ENCODE results near the gene CFP.
"Not testable (repeated sequence)": the region's sequence is repeated elsewhere in the genome, so short reads cannot be mapped to it uniquely, and the experiment has no call there.

Gene CFP

DNA sequence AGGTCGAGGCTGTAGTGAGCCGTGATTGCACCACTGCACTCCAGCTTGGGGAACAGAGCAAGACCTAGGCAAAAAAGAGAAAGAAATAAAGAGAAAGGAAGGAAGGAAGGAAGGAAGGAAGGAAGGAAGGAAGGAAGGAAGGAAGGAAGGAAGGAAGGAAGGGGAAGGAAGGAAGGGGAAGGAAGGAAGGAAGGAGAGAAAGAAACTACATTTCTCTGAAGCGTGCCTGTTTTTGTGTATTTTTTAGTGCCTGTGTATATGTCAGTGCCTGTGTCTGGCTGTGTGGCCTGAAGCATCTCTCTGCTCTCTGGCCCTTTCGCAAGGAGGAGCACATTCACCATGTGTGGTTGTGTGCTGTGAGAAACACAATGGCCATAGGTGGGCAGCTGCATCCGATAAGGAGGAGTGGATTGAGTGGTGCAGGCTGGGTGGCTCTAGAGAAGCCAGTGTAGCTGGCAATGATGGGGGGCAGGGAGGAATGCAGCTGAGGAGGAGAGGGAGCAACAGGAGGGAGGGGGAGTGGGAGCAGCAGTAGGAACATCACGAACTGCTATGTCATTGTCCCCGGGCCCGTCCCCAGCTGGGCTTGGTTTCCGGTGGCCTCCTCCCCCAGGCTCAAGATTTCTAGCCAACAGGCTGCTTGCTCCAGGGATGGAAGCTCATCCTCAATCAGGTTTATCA is 21.5 kb downstream of the CFP start:
- in situ Hi-C loops (cut with MboI; ENCODE audit: low sequenced_read_pairs), result no loop called here

DNA sequence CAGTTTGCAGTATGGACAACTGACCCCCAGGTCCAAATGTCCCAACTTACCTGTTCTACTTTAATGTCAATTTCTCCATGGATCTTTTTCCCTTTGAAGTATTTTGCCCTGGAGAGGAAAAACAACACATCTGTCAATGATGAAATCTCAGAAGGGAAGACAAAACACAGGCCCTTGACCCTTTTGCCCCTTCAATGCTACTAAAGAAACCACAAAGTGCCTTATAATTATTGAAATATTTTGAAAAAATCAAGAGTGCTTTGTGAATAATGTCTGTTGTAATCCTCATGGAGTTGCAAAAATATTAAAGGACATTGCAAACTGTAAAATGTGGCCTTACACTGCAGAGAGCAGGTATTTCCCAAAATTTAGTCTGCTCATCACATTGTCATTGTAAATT is 22.6 kb downstream of the CFP start:
- in situ Hi-C loops (cut with MboI; ENCODE audit: low sequenced_read_pairs), result no loop called here

DNA sequence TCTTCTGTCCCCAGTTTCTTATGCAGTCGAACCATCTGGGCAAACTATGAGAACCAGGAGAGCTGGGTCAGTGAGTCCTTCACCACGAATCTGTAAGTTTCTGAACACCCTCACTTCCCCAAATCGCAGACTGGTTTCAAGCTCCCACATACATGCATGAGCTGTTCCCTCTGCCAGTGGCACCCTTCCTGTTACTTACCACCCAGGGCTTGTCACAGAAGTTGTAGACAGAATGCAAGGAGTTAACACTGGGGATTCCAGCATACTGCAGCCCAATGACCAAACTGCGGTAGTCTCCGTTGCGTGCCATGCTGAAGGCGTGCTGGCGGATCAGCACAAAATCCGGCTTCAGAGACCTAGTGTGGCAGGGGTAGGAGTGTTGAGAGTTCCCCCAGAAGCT is 24.7 kb downstream of the CFP start:
- in situ Hi-C loops (cut with MboI; ENCODE audit: low sequenced_read_pairs), result no loop called here

DNA sequence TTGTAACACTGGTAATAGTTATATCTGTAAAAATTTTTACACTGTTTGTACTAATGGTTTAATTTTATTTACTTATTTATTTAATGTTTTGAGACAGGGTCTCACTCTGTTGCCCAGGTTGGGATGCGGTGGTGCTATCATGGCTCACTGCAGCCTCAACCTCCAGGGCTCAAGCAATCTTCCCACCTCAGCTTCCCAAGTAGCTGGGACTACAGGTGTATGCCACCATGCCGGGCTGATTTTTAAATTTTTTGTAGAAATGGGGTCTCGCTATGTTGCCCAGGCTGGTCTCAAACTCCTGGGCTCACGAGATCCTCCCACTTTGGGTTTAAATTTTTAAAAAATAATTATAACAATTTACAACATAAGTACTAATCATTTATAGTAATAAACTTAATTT is 26.6 kb downstream of the CFP start:
- in situ Hi-C loops (cut with MboI; ENCODE audit: low sequenced_read_pairs), result not testable (repeated sequence)

DNA sequence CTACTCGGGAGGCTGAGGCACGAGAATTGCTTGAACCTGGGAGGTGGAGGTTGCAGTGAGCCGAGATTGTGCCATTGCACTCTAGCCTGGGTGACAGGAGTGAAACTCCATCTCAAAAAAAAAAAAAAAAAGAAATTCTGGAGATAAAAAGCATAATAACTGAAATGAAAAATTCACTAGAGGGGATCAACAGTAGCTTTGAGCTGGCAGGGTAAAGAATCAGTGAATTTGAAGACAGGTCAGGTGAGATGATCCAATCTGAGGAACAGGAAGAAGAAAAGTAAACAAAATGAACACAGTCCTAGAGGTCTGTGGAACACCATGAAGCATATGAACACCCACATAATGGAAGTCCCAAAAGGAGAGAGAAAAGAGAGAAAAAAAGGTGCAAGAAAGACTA is 32.5 kb downstream of the CFP start:
- in situ Hi-C loops (cut with MboI; ENCODE audit: low sequenced_read_pairs), result no loop called here

DNA sequence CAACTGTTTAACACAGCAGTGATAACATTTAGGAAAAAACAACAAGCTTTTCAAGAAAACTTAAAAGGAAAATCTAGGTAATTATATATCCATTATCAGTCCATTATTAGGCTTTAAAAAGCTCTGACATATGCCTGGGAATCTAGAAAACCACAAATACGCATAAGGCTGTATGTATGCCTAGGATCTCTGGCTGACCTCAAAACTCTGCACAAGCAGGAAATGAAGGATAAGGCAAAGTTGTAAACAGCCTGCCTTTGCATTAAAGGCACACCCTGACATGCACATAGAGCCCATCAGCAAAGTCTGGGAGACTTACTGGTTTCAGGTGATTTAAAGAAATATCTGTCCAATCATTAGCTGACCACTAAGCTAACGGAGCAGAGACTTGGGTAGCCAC is 33.5 kb downstream of the CFP start:
- in situ Hi-C loops (cut with MboI; ENCODE audit: low sequenced_read_pairs), result no loop called here

DNA sequence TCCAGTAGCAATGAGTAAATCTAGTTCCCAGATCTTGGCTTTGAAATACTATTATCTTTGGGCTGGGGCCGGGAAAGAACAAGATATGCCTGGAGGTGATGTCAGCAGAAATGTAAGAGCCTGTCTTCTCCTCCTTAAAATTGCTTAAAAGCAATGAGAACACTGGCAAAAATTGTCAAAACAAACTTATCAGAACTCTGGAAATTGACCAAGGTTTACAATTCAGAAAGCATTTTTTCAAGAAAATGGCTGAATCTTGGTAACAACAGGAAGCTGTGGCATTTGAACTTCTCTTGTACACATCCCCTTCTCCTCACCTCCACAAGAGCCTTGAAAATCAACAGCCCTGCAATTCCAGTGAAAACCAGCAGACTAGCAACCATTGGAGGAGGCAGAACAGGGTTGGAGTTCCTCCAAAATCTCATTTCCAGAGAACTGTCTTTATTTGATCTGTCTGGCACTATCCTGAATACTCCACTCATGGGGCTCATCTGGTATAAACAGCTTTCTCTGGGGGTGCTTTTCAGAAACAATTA is 33.9 kb downstream of the CFP start:
- in situ Hi-C loops (cut with MboI; ENCODE audit: low sequenced_read_pairs), result no loop called here

DNA sequence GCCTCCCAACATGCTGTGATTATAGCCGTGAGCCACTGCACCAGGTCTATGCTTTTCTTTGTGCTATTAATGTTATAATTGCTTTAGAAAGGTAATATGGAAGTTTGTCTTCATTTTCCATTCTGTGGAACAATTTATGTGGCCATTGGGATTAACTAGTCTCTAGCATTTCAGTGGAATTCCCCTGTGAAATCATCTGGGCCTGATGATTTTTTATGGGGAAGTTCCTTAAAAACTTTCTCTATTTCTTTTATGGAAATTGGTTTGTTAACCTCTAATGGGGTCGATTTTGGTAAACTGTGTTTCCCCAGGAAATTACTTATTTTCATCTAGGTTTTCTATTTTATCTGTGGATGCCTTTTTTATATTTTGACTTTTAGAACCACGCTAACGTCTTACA is 36.2 kb downstream of the CFP start:
- in situ Hi-C loops (cut with MboI; ENCODE audit: low sequenced_read_pairs), result no loop called here

DNA sequence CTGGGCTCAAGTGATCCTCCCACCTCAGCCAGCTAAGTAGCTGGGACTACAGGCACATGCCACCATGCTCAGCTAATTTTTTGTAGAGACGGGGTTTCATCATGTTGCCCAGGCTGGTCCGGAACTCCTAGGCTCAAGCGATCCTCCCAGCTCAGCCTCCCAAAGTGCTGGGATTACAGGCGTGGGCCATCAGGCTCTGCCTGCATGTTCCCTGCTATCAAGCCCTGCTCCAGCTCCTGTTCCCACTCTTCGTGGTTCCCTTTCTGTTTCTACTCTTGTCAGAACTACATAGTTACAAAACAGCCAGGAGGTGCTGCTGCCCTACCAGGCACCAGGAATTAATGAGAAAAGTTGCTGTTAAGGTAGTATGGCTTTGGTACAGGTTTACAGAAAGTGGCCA is 38.7 kb downstream of the CFP start:
- in situ Hi-C loops (cut with MboI; ENCODE audit: low sequenced_read_pairs), result no loop called here

DNA sequence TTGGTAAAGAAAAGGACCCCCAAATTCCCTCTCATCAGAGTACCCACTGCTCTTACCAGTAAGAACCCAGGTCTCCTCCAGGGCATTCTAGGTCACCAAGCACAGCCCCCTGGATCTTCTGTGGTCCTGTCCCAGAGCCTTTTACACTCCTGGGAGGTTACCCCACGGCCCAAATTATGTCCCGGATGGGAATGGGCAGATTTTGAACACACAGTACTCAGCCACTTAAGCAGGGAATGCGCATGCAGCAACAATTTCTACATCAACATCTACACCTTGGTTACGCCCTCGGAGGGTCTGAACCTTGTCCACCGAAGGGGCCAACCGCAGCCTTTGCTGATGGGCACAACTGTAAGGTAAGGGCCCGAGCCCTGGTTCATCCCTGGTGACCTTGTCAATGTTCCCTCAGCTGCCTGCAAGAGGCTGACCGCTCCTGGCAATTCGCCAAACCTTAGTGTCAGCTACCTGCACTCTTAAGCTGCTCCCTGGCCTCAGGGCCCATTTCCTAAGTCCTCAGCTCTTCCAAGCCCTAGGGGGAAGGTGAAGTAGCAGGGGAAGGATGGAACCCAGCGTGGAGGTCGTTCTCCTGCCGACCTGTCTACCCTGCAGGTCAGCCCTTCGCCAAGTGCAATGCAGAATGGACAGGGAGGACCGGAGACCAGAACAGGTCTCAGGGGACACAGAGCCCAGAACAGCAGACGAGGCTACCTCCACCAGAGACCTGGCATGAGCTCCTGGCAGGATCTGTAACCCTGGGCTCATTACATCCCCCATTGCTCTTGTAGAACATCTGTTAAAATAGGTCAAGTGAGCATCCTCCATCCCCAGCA is 41.6 kb downstream of the CFP start:
- in situ Hi-C loops (cut with MboI; ENCODE audit: low sequenced_read_pairs), result no loop called here

DNA sequence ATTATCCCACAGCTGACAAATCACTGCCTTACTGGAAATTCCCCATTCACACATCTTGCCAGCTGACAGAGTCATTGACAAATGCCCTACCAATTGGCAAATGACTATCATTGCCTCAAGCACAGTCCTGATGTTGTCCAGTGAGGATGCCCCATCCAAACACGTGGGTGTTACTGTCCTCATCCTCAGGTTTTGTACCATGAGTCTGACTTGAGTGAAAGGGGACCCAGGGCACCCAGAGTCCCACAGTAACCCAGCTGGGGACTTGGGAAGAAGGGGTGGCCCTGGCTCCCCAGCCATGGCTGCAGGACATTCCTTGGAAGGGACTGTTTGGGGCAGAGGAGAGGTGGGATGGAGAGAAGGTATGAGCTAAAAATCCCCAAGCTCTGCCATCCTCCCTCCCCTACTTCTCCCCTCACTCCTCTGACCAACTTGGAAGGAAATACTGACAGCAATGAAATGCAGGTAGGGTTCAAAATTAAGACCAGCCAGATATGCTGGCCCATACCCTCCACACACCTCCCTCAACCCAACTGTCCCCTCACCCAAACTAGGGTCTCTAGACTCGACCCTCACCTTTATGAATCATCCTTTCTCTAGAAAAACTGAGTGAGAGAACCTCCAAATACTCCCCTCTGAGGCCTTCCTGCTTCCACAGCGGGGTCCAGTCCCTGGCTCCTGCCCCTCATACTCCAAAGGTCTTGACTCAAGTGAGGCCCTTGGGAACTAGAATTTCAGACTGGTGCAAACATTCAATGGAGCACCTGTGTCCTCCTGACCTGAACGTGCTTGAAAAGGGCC is 42.4 kb downstream of the CFP start:
- in situ Hi-C loops (cut with MboI; ENCODE audit: low sequenced_read_pairs), result no loop called here

DNA sequence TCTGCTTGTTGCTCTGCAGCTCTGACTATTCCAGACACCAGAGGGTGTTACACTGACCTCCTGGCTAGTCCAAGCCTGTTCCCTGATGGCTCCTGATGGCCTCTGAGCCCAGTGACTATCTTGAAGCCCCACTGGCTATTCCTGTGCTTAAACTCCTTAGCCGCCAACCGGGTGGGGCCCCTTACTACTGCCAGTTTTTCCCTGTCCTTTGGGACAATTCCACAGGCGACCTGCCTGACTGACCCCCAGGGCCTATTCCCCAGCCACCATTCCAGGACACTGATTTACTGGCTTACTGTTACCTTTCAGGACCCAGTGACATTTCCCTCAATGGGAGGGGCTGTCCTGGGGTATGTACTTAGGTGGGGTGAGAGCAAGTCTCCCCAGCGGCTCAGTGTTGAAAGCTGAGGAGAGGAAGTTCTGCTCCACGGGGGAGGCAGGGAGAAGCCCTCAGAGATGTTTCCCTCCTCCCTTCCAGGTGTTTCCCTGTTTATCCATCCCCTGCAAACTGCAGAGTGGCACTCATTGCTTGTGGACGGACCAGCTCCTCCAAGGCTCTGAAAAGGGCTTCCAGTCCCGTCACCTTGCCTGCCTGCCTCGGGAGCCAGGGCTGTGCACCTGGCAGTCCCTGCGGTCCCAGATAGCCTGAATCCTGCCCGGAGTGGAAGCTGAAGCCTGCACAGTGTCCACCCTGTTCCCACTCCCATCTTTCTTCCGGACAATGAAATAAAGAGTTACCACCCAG is 43.5 kb downstream of the CFP start:
- in situ Hi-C loops (cut with MboI; ENCODE audit: low sequenced_read_pairs), result no loop called here

DNA sequence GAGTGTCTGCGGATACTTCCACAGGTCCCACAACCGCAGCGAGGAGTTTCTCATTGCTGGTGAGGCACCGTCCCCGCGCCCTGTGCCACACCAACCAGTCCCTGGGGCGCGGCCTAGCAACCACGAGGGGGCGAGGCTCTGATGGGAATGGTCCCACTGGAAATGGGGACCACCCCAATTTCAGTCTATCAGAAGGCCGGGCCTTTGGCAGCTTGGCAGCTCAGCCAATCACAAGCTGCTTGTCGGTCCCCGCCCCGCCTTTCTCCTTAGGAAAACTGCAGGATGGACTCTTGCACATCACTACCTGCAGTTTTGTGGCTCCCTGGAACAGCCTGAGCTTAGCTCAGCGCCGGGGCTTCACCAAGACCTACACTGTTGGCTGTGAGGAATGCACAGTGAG is 44.5 kb downstream of the CFP start:
- in situ Hi-C loops (cut with MboI; ENCODE audit: low sequenced_read_pairs), result no loop called here

DNA sequence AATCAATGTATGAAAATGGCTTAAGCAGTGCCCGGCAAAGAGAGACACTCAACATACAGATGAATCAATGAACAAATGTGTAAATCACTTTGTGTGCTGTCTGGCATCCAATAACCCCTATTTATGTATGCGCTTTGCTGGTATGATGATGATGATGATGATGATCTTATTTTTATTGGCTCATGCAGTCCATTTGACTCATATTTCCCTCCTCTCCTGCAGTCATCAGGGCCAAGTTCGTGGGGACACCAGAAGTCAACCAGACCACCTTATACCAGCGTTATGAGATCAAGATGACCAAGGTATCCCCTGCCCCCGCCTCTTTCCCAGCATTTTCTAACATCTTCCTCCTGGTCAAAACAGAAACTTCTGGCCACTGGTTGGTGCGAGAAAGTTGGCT is 45.0 kb downstream of the CFP start:
- in situ Hi-C loops (cut with MboI; ENCODE audit: low sequenced_read_pairs), result no loop called here

DNA sequence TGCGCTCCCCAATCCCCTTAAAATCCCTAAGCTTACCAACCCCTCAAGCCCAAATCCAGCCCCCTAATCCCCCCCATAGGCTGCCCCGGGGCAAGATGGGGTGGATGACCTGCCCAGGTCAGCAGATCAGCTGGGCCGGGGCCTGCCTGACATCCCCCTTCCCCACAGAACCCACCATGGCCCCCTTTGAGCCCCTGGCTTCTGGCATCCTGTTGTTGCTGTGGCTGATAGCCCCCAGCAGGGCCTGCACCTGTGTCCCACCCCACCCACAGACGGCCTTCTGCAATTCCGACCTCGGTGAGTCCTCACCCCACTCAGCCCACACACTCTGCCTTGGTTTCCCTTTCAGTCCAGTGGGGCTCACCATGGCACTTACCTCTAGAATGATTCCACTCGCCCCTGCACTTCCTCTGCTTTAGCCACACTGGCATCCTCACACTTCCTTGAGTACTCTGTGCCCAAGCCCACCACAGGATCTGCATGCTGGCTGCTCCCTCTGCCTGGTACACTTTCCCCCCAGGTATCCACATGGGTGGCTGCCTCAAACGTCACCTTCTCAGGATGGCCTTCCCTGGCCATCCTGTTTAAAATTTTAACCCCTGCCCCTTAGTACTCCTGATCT is 46.4 kb downstream of the CFP start:
- in situ Hi-C loops (cut with MboI; ENCODE audit: low sequenced_read_pairs), result no loop called here

DNA sequence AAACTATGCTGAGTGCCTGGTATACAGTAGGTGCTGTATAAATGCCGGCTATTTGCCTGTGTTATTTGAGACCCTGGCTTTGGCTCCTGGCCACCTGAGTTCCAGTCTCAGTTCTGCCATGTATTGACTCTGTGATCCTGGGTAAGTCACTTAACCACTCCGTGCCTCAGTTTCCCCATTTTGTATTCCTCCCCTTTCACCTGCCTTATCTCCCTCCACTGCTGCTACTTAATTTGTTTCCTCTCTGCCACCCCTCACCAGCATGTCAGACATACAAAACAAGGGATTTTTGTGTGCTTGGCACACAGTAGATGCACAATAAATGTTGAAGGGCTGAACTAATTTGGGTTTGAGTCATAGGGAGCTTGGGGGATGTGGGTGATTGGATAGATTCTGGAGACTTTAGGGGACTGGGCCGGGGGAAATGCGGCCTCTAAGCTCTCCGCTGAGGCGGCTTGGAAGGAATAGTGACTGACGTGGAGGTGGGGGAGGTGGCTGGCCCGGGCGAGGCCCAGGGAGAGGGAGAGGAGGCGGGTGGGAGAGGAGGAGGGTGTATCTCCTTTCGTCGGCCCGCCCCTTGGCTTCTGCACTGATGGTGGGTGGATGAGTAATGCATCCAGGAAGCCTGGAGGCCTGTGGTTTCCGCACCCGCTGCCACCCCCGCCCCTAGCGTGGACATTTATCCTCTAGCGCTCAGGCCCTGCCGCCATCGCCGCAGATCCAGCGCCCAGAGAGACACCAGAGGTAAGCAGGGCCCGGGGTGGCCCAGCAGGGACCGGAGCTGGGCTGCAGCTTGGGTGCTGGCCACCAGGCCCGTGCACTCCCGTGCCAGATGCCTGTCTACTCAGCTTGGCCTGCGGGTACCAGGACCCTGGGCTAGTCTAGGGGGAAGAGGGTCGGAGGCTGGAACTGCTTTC is 47.7 kb downstream of the CFP start, which contains the start of gene TIMP1:
Gene TIMP1 (plus strand): TSS at position 706 of the 917 bp plus-strand sequence. CDS start 980 bp downstream, outside the sequence.
- in situ Hi-C loops (cut with MboI; ENCODE audit: low sequenced_read_pairs), result no loop called here

DNA sequence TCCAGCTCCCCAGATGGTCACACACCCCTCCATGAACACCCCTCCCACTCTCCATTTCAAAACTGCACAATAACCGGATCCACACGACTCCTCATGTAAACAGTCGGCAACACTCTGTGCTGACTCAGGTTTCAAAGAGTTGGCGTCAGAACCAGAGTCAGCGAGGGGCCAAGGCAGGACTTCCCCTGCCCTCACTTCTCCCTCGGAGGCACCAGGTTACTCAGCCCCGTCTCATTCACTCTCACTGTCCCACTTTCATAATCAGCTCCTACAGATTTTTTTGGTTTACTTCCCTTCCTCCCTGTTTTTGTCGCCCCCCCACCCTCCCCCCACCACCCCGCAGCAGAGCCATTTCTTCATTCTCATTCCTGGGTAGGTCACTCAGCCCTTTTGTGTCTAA is 50.2 kb downstream of the CFP start:
- in situ Hi-C loops (cut with MboI; ENCODE audit: low sequenced_read_pairs), result loop anchor here (10.0 kb wide), 1 partner anchor 45 kb away; the partner anchor contains the start of gene CFP

DNA sequence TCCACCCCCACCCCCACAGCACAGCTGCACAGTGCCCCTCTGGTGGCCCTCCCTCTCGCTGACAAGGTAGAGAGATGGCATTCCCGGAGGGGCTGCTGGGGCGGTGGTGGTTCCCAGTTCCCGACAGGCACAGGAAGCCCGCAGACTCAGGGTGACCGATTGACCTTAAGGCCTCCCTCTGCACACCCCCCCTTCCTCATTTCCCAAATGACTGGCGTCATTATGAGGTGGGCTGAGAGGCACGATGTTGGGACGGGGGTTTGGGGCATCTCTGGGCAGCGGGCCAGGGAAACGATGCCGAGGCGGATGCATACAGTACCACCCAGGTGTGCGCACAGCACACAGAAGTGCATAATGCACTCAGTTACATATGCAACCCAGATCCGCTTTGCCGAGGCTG is 51.0 kb downstream of the CFP start:
- in situ Hi-C loops (cut with MboI; ENCODE audit: low sequenced_read_pairs), result loop anchor here (10.0 kb wide), 1 partner anchor 46 kb away; the partner anchor contains the start of gene CFP

DNA sequence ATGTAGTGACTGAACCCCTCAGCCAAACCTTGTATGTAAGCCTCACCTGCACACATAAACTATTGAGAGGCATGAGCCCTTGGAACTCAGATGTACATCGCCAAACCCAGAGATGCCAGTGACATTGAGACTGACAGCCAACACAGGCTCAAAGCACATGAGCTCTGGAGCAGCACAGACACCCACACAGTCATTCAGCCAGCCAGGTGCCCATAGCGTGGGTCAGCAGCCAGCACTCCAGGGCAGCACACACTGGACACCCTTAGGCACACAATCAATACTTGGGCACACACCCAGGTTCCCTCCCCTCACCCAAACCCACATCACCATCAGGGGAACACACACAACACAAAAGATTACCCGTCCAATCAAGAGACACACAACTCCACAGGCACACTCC is 51.8 kb downstream of the CFP start:
- in situ Hi-C loops (cut with MboI; ENCODE audit: low sequenced_read_pairs), result loop anchor here (10.0 kb wide), 1 partner anchor 47 kb away; the partner anchor contains the start of gene CFP
